ENCODE results near the gene ANKRD11.
"Not testable (repeated sequence)": the region's sequence is repeated elsewhere in the genome, so short reads cannot be mapped to it uniquely, and the experiment has no call there.

ANKRD11 gene

GRCh38 chr16:89332902-89333245, 157.5 kb downstream of the ANKRD11 start:
- DNase-seq (ENCODE audit: low read depth, low spot score), result no peak

GRCh38 chr16:89332243-89332901, 158.0 kb downstream of the ANKRD11 start:
- no peak for DNase-seq (ENCODE audit: low read depth, low spot score)

GRCh38 chr16:89331371-89332109, 158.8 kb downstream of the ANKRD11 start:
- DNase-seq (ENCODE audit: low read depth, low spot score), result no peak

GRCh38 chr16:89330177-89330856, 160.0 kb downstream of the ANKRD11 start:
- DNase-seq (ENCODE audit: low read depth, low spot score), result no peak

DNA sequence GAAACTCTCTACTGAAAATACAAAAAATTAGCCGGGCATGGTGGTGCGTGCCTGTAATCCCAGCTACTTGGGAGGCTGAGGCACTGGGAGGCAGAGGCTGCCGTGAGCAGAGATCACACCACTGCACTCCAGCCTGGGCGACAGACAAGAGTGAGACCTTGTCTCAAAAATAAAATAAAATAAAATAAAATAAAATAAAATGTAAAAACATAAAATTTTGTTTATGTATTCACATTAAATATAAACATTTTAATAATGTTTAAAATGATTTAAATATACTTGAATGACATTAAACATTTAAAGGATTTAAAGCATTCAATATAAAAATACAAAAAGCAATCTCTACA, 160.6 kb downstream of the ANKRD11 start:
- DNase-seq (ENCODE audit: low read depth, low spot score), result not testable (repeated sequence)

DNA sequence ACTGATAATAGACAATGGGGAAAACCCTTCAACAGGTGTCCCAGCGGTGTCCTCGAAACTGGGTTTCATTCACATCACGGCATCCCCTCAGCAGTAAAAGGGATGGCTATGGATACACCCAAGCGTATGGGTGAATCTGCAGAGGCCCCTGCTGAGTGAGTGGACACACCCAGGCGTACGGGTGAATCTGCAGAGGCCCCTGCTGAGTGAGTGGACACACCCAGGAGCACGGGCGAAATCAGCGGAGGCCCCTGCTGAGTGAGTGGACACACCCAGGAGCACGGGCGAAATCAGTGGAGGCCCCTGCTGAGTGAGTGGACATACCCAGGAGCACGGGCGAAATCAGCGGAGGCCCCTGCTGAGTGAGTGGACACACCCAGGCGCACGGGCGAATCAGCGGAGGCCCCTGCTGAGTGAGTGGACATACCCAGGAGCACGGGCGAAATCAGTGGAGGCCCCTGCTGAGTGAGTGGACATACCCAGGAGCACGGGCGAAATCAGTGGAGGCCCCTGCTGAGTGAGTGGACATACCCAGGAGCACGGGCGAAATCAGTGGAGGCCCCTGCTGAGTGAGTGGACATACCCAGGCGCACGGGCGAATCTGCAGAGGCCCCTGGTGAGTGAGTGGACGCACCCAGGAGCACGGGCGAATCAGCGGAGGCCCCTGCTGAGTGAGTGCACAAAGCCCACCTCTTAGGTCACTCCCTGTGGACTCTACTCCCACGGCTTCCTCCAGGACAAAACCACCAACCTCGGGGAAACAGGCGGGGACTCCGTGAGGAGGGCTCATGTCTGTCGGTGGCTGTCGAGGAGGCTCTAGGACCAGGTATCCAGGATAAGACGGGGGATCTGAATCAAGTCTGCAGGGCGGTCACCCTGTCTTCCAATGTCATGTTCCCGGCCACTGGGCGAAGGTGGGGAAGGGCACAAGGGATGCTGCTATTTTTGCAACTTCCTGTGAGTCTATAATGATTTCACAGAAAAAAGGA, 161.7 kb downstream of the ANKRD11 start:
- DNase-seq (ENCODE audit: low read depth, low spot score), result not testable (repeated sequence)

- no peak for DNase-seq (ENCODE audit: low read depth, low spot score)
Observed at GRCh38 chr16:89326721-89327120, 163.6 kb downstream of the ANKRD11 start.

DNA sequence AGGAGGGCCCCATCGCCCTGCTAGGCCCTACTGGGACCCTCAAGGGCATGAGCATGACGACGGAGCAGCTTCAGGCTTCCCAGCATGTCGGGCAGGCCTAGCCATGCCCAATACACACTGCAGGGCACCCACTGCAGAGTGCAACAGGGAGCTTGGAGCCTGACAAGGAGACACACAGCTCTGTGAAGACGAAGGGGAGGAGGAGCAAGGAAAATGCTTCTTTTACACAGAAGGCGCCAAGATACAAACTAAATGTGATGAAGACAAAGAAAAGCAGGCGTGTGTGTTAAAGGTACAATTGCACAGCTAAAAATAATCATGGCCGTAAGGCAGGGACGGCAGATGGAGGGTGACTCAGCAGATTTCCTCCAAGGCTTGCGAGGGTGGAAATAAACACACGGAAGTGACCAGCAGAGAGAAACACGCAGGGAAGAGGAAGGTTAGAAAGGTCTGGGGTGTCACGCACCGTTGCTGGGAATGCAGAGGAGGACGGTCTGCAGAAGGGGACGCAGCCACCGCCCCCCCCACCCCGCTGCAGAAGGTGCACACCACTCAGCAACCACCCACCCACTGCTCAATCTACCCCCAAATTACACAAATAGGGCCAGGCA, 164.4 kb downstream of the ANKRD11 start:
- no peak for DNase-seq (ENCODE audit: low read depth, low spot score)

GRCh38 chr16:89324056-89325010, 166.0 kb downstream of the ANKRD11 start:
- no peak for DNase-seq (ENCODE audit: low read depth, low spot score)

DNA sequence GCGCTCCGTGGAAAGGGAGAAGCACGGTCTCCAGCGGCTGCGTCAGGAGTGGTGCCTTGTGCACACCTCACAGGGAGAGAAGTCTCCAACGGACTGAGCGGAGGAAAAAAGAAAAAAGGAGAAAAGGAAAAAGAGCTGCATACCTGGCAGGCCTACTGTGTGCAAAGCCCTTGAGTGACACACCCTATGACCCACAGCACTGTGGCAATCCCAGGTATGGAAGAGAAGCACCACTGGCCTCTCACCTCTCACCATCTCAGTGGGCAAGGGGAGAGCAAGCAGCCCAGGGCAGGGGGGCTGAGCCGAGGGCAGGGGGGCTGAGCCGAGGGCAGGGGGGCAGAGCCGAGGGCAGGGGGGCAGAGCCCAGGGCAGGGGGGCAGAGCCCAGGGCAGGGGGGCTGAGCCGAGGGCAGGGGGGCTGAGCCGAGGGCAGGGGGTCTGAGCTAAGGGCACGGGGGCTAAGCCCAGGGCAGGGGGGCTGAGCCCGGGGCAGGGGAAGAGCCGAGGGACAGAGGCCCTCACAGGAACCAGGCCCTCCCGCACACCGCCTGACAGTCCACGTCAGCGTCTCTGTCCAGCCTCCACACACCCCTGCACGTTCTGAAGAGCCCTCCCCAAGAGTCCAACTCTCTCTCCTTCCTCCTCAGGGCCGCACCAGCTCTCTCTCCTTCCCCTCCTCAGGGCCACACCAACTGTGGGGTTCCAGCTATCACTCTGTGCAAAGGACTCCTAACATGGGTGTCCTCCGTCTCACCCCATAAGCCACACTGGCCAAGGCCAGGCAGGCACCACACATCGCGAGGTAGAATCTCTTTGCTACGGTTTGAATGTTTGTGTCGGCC, 167.0 kb downstream of the ANKRD11 start:
- DNase-seq (ENCODE audit: low read depth, low spot score), result no peak

- DNase-seq (ENCODE audit: low read depth, low spot score), result no peak
Observed at GRCh38 chr16:89322321-89323119, 167.8 kb downstream of the ANKRD11 start.

GRCh38 chr16:89320782-89321501, 169.4 kb downstream of the ANKRD11 start:
- DNase-seq (ENCODE audit: low read depth, low spot score), result no peak

DNA sequence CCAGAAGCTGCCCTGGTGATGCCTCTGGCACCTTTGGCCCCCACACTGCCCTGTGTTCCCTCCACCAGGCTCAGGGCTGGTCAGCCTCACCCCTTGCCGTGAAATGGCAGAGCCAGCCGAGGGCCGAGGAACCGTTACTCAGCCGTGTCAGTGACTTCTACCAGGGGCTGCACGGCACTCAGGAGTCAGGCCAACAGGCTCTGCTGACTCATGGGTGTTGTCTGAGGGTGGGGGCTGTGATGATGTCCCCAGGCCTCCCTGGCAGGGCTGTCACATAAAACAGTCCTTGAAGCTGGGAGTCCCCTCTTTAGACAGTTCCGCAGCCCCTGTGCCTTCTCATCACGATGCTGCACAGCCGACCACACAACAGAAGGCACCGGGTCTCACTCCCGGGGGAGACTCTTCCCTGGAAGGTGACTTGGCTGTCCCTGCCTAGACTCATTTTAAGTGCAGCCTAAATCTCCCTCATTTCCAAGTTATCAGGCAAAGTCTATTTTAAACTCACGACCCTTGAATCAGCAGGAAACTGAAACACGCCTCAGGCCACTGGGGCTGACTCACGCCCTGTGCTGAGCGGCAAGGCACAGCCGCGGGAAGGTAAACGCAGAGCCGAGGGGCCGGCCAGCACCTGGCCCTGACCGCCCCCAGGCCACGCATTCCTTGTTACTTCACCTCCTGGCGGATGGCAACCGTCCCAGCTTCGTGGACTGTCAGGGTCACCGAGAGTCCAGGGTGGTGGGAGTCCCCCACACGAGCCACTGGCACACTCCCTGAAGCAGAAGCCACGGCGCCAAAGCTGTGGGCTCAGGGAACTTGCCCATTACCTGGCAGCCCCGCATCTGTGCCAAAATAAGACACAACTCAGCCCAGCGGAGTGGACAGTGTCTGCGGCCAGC, 170.2 kb downstream of the ANKRD11 start:
- no peak for DNase-seq (ENCODE audit: low read depth, low spot score)

GRCh38 chr16:89319631-89319885, 170.8 kb downstream of the ANKRD11 start:
- no peak for DNase-seq (ENCODE audit: low read depth, low spot score)

GRCh38 chr16:89318871-89319630, 171.3 kb downstream of the ANKRD11 start:
- no peak for DNase-seq (ENCODE audit: low read depth, low spot score)

DNA sequence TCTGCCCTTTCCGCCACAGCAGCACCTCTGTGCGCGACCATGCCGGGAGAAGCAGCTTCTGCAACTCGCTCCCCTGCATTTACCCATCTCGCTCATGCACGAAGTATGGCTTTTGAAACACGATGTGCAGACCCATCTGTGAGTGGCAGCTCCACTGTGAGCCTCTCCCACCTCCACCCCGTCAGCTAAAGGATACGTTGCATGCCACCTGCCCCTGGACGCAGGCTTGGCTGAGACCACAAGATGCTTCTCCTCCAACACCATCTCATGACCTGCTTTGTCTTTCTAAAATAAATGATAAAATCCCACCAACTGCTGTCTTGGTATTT, 172.0 kb downstream of the ANKRD11 start:
- no peak for DNase-seq (ENCODE audit: low read depth, low spot score)
